Cardiac ventricle fibroblast (primary cell): ENCODE measurements around the gene SLC27A4. TPM values are rescaled to one million over a fixed set of nuclear protein-coding genes. Genes with fewer than 3 reads are reported as not detected.

ENCODE experiments used
- total RNA-seq: library from RNA; depleted of rRNA; stranded (reverse); fragments of >200 nt; gene quantifications from 2 replicates; pipeline ENCODE4 v1.2.3, GENCODE V29; 2015

SLC27A4 gene
- 14.7 and 21.6 TPM in 2 replicates for total RNA-seq

DNA sequence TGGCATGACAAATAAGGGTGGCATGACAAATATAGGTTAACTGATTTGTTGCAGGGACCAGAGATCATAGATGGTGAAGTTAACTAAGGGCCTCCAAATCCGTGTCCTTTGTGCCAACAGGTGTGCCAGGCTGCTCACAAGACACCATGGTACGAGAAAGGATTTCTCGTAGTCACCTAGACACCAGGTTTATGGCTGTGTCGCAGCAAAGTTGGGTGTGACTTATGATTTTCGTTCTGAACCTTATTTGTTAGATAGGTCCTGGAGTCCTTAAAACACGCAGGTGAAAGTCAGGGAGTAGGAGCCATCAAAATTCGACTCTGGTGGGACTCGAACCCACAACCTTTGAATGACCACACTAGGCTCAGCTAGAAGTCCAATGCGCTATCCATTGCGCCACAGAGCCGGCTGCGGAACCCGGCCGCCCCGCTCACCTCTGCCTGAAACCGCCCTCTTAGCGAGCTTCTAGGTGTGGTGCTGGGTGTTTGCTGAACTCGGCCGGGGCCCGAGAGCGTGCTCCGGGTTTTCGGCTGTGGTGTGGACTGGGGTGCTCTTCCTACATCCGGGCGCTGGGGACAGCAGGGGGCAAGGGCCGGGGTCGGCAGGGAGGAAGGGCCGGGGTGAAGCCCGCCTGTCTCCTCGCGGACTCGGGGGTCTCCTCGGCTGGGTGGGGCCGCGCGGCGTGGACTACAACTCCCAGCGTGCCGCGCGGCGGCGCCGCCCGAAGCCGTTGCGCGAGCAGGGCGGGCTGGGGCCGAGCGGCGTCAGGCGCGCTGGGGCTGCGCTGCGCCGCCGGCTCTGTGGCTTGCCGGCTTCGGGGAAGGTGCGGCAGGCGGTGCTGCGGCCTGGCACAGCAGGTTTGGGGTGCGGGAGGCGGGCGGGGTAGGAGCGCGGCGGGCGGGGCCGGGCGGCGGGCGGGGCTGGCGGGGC is at the start of gene SLC27A4:
Gene SLC27A4, plus strand, starts transcription at position 767 of the 930 bp plus-strand sequence. CDS start 2,606 bp downstream, outside the sequence.

GRCh38 chr9:128322404-128323211 is 17.7 kb upstream of the SLC27A4 start, which contains the start of the genes COQ4 and TRUB2:
Gene COQ4 (plus strand): TSS chr9:128322839. CDS start chr9:128322859, 20 bp downstream.
Gene TRUB2 (minus strand): TSS chr9:128322447. CDS start chr9:128322408, 39 bp downstream.

DNA sequence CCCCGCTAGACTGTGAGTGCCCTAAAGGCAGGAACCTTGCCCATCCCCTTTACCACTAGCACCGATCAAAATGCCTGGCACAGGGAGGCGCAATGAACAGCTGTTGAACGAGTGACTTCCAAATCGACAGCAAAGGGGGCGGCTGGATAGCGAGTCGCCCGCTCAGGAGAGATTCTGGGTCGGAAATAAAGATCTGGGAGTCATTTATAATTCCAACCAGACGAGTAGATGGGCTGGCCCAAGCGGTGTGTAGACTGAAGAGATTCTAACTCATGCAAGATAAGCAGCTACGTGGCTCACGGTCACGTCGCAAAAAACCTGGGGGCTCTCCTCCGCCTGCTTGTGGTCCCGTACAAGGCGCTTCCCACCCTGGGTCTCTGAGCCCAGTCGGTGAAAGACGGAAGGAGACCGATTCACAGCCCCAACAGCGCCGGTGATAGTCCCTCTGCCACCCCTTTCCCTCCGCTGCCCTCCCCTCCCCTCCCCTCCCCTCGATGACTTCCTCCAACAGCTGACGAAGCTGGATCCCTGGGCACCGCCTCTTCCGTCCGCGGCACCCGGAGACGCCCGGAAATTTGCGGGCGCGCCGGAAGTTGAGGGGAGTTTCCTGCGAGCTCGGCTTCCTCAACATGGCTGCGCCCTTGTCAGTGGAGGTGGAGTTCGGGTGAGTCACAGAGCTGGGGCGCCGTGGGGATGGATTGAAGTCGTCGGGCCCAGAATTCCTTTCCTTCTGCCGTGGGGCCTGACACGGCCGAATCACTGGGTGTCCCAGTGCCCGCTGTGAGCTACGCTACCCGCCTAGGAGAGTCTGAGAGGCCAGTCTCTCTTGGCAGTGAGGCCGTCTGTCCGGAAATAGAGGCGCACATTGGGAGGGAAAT is 30.7 kb downstream of the SLC27A4 start, which contains the start of gene URM1:
Gene URM1, plus strand, starts transcription at position 623 of the 878 bp plus-strand sequence. Its CDS starts 7 bp downstream, at position 630.

Other genes with a start within 250 kb of the SLC27A4 start
- 39.4 and 40.7 TPM in 2 replicates for gene PTGES2, start 212.8 kb upstream of the SLC27A4 start, total RNA-seq
- gene LCN2, start 191.1 kb upstream of the SLC27A4 start, total RNA-seq, result not detected in 2 replicates
- 279 and 292 TPM in 2 replicates for gene BBLN, start 180.3 kb upstream of the SLC27A4 start, total RNA-seq
- 40.2 and 45.4 TPM in 2 replicates for gene CIZ1, start 149.0 kb upstream of the SLC27A4 start, total RNA-seq
- gene DNM1, start 137.1 kb upstream of the SLC27A4 start, total RNA-seq, result 3.6 and 5.6 TPM in 2 replicates
- 110 and 144 TPM in 2 replicates for gene GOLGA2, start 64.5 kb upstream of the SLC27A4 start, total RNA-seq
- gene SWI5, start 64.3 kb upstream of the SLC27A4 start, total RNA-seq, result 27.2 and 35.1 TPM in 2 replicates
- 10.2 and 11.3 TPM in 2 replicates for gene TRUB2, start 18.1 kb upstream of the SLC27A4 start, total RNA-seq
- gene COQ4, start 17.7 kb upstream of the SLC27A4 start, total RNA-seq, result 32.0 and 37.5 TPM in 2 replicates
- 26.5 and 39.1 TPM in 2 replicates for gene URM1, start 30.8 kb downstream of the SLC27A4 start, total RNA-seq
- gene CERCAM, start 80.3 kb downstream of the SLC27A4 start, total RNA-seq, result 242 and 250 TPM in 2 replicates
- gene ODF2, start 115.5 kb downstream of the SLC27A4 start, total RNA-seq, result 18.3 and 23.3 TPM in 2 replicates
- 11.6 and 24.1 TPM in 2 replicates for gene GLE1, start 164.2 kb downstream of the SLC27A4 start, total RNA-seq
- 105 and 111 TPM in 2 replicates for gene SPTAN1, start 212.1 kb downstream of the SLC27A4 start, total RNA-seq